GM21786 (cell line): ENCODE results near the gene ADAMTS6.
"Not testable (repeated sequence)": the region's sequence is repeated elsewhere in the genome, so short reads cannot be mapped to it uniquely, and the experiment has no call there.

Source experiments
- ATAC-seq: cut with Tn5 transposase; IDR thresholded peaks from one replicate; pipeline ENCODE4 v1.9.1; 2021; ENCODE audit not compliant: unreplicated experiment

Gene ADAMTS6

GRCh38 chr5:65481635-65482295 lies at the start of gene ADAMTS6:
Gene ADAMTS6, minus strand, starts transcription at chr5:65481920. Its CDS starts 8,247 bp downstream, at chr5:65473673.
- peak; percentile 71 for ATAC-seq

GRCh38 chr5:65530904-65531303 lies 49.2 kb upstream of the ADAMTS6 start:
- ATAC-seq, result no peak

- ATAC-seq, result no peak
Observed at GRCh38 chr5:65525726-65526125, 44.0 kb upstream of the ADAMTS6 start.

- no peak for ATAC-seq
Observed at GRCh38 chr5:65512170-65512937, 30.6 kb upstream of the ADAMTS6 start.

GRCh38 chr5:65508978-65509377 lies 27.3 kb upstream of the ADAMTS6 start:
- no peak for ATAC-seq

- no peak for ATAC-seq
Observed at GRCh38 chr5:65506961-65507360, 25.2 kb upstream of the ADAMTS6 start.

- ATAC-seq, result no peak
Observed at GRCh38 chr5:65489119-65489518, 7.4 kb upstream of the ADAMTS6 start.

- not testable (repeated sequence) for ATAC-seq
Observed at GRCh38 chr5:65488038-65488687, 6.4 kb upstream of the ADAMTS6 start.

GRCh38 chr5:65486803-65487202 lies 5.1 kb upstream of the ADAMTS6 start:
- not testable (repeated sequence) for ATAC-seq

- ATAC-seq, result no peak
Observed at GRCh38 chr5:65485405-65485804, 3.7 kb upstream of the ADAMTS6 start.

- peak; percentile 57 for ATAC-seq
Observed at GRCh38 chr5:65483546-65484346, 2.0 kb upstream of the ADAMTS6 start.

GRCh38 chr5:65482736-65483545 lies 1.2 kb upstream of the ADAMTS6 start:
- ATAC-seq, result no peak

GRCh38 chr5:65482296-65482735 lies 596 bp upstream of the ADAMTS6 start:
- no peak for ATAC-seq

GRCh38 chr5:65481171-65481581 lies 544 bp downstream of the ADAMTS6 start:
- ATAC-seq, result peak; percentile 5

- ATAC-seq, result peak; percentile 26
Observed at GRCh38 chr5:65480306-65480865, 1.3 kb downstream of the ADAMTS6 start.

- no peak for ATAC-seq
Observed at GRCh38 chr5:65479527-65479926, 2.2 kb downstream of the ADAMTS6 start.

GRCh38 chr5:65478336-65478735 lies 3.4 kb downstream of the ADAMTS6 start:
- no peak for ATAC-seq

GRCh38 chr5:65475895-65476294 lies 5.8 kb downstream of the ADAMTS6 start:
- no peak for ATAC-seq

- ATAC-seq, result no peak
Observed at GRCh38 chr5:65475336-65475735, 6.4 kb downstream of the ADAMTS6 start.
